HG03342 (cell line): ENCODE results near the gene CLCA1.

Experiments
- ATAC-seq: cut with Tn5 transposase; IDR thresholded peaks from one replicate; pipeline ENCODE4 v1.9.1; 2021; ENCODE audit warnings: mild to moderate bottlenecking, moderate library complexity; ENCODE audit not compliant: unreplicated experiment

CLCA1 gene, protein sequence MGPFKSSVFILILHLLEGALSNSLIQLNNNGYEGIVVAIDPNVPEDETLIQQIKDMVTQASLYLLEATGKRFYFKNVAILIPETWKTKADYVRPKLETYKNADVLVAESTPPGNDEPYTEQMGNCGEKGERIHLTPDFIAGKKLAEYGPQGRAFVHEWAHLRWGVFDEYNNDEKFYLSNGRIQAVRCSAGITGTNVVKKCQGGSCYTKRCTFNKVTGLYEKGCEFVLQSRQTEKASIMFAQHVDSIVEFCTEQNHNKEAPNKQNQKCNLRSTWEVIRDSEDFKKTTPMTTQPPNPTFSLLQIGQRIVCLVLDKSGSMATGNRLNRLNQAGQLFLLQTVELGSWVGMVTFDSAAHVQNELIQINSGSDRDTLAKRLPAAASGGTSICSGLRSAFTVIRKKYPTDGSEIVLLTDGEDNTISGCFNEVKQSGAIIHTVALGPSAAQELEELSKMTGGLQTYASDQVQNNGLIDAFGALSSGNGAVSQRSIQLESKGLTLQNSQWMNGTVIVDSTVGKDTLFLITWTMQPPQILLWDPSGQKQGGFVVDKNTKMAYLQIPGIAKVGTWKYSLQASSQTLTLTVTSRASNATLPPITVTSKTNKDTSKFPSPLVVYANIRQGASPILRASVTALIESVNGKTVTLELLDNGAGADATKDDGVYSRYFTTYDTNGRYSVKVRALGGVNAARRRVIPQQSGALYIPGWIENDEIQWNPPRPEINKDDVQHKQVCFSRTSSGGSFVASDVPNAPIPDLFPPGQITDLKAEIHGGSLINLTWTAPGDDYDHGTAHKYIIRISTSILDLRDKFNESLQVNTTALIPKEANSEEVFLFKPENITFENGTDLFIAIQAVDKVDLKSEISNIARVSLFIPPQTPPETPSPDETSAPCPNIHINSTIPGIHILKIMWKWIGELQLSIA

DNA sequence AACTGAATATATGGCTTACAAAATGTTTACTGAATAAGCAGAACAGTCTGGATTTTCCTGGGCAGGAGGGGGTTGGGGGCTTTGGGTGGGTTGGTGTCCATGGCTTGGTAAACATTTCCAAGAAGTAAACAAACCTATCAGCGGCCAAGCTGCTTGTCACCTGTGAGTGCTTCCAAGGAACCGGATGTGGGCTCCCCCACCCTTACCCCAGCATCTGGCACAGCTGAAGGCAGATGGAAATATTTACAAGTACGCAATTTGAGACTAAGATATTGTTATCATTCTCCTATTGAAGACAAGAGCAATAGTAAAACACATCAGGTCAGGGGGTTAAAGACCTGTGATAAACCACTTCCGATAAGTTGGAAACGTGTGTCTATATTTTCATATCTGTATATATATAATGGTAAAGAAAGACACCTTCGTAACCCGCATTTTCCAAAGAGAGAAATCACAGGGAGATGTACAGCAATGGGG, at the start of gene CLCA1:
TSS of gene CLCA1 (plus strand) at position 427 of the 477 bp plus-strand sequence. CDS start at position 472, 45 bp downstream.
- ATAC-seq: no peak

DNA sequence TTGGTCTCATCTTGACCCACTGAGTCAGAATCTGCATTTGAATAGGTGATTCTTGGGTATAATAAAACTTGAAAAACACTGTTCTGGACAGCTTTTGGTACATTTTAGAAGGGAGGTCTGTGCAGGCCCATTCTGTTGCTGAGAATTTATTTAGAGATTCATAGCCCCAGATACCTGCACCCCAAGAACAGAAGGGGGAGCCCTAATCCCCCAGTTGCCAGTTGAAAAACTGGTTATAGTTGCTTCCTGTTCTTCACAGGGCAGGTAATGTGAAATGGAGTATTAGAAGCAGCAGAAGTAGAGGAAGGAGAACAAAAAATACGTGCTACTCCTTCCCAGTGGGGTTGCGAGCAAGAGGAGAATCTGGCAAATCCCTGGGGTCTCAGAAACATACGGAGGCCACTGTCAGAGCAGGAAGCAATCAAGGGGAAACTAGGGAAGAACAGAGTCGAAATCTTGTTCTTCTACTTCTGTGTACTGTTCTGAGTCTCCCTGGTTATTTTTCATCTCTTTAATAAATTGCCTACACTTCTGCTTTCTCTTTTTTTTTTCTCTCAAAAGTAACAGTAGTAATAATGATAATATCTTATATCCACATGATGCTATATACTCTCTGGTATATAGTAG, 49.3 kb upstream of the CLCA1 start:
- peak; percentile 96 for ATAC-seq

DNA sequence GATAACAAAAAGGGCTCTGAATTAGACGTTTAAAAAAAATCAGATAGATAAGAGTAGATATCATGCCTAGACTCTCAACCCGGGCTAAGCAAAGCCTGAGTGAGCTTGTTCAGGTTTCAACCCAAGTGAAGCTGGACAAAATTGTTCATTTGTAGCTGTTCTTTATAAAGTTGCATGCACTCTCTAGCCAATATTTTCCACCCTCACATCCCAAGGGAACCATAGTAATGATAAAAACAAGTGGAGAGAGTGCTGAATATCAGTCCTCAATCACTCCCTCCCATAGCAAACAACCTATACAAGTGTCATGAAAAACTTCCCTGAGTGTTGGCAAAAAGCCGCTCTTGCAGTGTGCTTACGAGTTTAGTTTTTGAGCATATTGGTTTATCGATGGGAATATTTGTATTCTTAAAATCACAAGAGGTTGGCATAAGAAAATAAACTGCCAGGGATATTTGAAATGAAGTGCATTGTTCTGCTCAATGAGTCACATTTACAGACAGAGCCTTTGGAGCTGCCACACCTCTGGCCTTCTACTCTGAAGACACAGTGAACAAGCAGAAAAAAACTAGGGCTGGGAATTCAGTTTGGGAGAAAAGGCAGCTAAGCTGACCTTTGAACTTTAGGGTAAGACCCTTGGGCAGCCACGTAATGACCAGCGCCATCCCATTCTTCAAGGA, 47.0 kb upstream of the CLCA1 start:
- ATAC-seq: no peak

DNA sequence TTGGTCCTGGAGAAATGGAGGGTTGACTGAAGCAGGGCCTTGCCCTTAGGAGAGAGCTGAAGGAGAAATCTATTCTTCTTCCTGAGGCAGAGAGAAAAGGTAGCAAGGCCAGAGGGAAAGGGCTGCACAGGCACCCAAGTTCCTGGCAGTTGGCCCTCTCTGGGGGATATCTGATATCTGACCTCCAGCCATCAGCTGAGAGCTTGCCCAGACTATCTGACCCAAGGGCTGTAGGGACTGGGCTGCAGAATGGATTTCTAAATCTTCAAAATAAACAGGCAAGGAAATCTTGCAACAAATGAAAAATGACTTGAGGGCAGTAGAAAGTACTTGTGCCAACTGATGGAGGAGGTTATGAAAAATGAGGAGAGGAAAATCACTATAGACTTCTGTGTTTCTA, 45.3 kb upstream of the CLCA1 start:
- no peak for ATAC-seq

DNA sequence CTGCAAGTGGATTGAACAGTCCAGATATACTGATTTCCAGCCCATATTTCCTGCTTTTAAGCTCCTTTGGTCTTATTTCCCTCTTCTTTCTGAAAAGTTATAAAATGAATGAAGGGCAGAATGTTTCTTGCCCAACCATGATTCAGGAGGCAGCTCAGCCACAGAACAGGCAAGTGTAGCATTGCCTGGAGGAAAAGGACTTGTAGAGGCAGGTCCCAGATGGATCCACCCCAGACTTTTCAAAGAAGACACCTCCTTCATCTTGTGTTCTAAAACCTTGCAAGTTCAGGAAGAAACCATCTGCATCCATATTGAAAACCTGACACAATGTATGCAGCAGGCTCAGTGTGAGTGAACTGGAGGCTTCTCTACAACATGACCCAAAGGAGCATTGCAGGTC, 44.9 kb upstream of the CLCA1 start, which contains the start of gene CLCA2:
TSS of gene CLCA2 (plus strand) at position 299 of the 400 bp plus-strand sequence. CDS start at position 376, 77 bp downstream.
- ATAC-seq: no peak

DNA sequence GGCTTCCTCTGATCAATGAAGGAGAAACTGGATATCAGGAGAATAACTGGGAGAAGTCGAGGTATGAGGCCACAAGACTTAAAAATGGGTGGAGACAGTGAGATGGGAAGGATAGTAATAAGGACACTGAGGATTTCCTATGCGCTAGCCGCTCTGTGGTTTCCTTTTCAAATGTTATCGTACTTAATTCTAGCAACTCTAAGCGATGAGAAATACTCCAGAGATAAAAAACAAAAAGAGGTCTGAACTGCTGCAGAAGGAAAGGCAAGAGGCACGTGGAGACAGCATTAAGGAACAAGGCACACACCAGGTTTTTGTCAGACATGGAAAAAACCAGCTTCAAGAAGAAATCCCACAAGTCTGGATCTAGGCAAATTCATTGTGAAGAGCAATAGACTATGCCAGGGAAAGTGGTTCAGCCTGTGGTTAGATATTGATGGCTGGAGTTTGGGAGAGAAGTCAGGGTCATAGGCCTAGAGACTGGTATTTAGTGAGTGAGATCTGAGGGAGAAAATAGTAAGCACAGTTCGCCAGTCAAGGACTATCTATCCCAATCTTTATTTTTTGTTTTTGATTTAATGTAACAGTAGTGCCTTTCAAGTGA, 39.5 kb upstream of the CLCA1 start:
- ATAC-seq: no peak

DNA sequence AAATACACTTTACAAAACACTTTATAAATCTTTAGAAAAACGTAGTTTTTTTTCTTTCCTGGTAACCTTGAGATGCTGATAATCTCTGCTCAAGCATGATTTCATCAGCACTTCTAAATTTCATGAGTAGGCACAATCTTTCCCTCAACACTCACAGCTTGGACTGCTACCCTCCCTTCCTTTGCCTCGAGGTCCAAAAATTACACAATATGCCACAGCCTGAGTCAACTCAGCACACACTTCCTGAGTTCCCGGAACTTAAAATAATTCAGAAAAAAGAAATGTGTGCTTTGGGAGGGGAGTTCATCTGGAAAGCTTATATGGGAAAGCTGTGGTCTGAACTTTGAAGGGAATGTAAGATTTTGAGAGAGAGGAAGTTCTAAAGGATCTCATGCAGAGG, 38.9 kb upstream of the CLCA1 start:
- no peak for ATAC-seq

DNA sequence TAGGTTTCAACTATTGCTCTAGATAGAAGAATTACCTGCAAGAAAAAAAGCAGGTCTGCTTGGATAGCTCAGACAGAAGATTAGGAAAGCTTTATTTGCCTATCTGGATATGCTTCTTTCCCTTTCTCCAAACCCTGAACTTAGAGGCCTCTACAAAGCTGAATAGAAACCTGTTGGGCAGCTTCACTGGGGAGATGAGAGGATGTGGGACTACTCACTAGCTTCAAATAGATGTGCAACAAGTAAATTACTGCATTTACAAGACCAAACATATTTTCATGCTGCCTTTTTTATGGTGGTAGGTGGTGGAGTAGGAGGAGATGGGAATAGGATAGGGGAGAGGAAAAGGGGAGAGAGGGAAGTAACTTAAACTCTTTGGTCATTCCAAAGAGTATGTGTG, 38.4 kb upstream of the CLCA1 start:
- no peak for ATAC-seq

DNA sequence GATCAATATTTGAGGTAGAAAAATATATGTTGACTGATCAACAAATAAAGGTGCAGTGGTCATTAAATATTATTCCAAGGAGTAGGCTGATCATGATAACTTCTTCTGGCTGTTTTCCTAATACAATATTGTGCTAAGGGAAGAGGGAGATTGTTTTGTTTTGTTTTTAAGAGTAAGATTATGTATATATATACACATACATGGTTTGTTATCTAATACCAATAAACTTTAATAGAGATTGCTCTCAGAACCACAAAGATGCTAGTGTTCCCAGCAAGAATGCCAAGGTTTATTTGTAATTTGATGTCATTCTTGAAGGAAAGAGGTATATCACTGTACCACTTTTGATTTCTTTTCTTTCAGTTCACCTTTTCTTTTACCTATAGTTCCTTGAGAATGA, 34.7 kb upstream of the CLCA1 start:
- no peak for ATAC-seq

DNA sequence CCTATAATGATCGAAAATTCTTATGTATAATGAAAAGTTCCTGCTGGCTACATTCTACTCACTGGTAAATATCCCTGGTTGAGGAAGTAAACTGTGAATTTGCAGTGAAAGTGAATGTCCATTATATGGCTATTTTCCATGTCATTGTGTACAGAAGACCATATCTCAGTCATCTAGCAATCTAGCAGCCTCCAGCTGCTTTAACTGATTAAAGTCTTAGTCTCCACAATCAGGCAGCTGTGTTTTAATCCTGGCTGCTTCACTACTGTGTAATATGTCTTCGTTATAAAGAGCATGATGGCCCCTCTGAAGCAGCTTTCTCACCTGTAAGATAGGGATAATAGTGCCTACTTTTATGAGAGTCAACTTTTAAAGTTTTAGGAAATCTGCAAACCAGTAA, 33.4 kb upstream of the CLCA1 start:
- no peak for ATAC-seq

DNA sequence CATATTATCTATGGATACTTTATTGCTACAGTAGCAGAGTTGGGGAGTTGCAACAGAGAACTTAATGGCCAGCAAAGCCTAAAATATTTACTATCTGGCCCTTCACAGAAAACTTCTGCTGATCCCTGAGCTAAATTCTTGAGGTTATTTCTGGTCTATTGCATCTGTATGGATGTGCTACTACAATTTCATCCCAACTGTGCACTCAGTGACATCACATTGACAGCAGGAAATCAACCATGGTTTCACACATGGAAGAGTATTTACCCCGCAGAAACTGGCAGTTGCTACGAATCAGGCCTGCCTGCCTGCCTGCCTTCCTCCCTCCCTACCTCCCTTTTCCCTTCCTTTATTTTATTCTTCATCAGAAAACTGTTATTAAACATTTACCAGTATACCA, 32.7 kb upstream of the CLCA1 start:
- no peak for ATAC-seq

DNA sequence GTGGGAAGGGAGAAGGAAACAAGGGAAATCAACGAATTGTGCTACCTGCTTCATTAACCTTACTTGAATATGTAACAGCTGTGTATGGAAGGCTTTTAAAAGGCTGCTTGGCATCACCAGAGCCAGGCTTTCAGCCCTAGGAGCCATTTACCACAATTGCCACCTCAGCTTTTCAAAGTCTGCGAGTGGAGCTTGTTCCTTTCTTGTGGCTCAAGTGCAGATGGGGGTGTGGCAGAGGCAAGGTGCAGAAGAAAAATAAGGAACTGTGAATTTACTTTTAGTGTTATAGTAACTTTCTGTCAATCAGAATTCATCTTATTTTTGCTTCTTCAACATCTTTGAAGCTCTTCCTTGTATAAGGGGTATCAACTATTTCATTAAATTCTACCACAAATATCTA, 27.1 kb upstream of the CLCA1 start:
- no peak for ATAC-seq

DNA sequence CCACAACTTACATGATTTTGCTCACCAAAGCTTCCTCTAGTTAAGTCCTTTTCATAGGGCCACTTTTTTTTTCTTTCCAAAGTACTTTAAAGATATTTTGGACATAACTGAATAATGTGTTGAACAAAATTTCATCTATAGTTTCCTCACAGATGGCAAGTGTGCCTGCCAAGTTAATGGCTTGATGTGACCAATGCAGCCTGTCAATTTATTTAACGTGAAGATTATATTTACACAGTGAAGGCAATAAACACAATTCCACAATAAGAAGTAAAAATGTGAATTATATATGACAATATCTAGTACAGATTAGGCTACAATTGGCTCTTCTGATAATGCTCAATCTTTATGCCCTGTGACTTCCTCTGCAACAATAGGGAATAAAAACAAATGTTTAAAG, 26.7 kb upstream of the CLCA1 start:
- ATAC-seq: no peak

DNA sequence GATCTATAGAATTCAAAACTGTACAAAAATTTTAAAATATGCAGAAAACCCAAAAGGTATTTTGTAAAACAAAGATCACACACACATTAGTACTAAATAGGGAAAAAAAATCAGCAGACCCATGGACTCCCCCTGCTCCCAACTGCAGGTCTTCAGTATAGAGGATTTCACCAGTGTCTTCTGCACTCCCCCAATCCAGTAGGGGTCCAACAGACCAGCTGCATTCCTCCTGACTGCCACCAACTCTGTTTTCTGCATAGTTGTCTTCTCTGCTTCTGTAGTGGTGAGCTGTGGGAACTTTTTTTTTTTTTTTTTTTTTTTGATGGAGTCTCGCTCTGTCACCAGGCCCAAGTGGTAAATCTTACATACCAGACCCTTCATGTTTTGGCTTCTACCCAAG, 22.8 kb upstream of the CLCA1 start:
- no peak for ATAC-seq

DNA sequence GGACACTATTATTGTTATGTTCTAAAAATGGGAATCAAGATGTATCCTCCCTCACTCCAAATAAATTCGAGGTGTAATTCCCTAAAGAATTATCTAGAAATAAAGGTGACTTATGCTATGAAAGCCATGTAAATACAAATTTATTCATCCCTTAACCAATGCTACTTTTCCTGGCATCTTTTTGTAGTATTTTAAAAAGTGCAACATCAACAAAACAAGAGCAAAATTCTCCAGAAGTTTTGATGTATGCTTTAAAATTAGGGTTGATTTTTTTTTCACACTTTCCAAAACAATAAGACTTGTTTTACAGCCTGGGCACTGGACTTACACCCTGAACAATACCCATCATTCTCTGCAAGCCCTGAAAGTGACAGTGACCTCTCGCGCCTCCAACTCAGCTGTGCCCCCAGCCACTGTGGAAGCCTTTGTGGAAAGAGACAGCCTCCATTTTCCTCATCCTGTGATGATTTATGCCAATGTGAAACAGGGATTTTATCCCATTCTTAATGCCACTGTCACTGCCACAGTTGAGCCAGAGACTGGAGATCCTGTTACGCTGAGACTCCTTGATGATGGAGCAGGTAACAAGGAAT, 21.4 kb upstream of the CLCA1 start:
- no peak for ATAC-seq

DNA sequence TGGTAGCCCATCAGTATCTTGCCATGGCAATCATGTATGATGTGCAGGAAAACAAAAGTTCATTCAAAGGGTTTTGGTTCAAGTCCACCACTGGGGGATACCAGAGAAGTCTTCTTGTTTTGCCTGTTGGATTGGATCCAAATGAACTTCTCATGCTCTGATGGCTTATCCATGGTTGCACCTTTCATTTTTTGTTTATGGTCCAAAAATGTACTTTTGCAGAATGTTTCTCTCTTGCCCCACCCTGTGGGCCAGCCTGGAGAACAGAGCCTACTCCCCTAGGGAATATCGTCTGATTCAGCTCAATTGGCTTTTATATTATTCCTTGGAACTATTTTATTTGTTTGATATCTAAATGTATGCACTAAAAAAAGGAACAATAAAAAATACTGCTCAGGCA, 20.1 kb upstream of the CLCA1 start:
- ATAC-seq: no peak

DNA sequence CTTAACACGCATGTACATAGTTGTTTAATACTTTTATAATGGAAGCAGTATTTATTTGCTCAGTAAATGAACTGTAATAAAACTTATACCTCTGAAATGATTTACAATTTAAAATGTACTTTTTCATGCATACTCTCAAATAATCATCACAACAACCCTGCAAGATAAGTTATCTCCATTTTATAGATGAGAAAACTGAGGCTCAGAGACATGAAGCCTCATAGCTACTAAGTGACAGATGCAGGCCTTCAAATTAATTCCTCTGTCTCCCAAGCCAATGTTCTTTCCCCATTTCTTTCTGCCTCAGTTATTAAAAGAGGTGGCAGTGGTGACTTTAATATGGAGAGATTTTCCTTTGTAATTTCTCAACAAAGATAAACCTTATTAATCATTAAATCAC, 19.6 kb upstream of the CLCA1 start:
- ATAC-seq: no peak

DNA sequence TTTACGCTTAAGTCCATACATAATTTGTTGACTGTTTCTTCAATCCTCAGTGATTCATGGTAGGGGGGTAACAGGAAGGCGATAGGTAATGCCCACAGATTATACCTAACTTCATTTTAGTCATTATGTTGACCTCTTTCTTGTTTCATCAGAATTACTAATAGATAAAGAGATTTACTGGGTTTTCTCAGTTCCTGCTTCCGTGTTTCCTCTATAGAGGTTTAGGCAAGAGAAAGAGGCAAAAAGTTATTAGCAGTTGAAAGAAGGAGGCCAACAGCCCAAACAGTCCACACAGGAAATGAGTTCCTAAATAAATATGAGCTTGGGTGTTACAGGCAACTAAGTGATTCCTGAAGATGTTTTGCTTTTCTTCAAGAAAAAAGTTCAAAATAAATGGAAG, 17.9 kb upstream of the CLCA1 start:
- no peak for ATAC-seq

DNA sequence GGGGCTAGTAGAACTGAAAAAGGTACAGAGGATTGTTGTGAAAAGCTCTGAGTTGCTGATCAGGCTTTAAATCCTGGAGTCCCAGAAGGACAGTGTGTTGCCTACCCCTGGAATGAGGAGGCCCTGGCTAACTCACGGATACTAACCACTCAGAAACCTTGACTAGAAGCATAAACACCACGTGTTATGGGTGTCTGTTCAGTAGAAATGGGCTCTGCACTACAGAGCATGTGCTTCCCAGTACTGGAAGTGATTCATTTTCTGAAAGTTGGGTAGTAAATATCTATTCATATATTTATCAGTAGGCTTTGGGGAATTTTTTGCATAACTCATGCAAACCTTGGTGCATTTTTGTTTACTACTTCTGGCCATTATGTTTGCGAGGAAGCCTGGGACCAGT, 15.1 kb upstream of the CLCA1 start:
- ATAC-seq: no peak

DNA sequence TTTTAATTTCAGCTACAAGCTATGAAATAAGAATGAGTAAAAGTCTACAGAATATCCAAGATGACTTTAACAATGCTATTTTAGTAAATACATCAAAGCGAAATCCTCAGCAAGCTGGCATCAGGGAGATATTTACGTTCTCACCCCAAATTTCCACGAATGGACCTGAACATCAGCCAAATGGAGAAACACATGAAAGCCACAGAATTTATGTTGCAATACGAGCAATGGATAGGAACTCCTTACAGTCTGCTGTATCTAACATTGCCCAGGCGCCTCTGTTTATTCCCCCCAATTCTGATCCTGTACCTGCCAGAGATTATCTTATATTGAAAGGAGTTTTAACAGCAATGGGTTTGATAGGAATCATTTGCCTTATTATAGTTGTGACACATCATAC, 13.7 kb upstream of the CLCA1 start:
- no peak for ATAC-seq
